PC-9 (cell line): ENCODE results near the gene ZFP36L1.

Experiments used
- CTCF ChIP-seq: fragments of 200-600 bp; sonication (generic); conservative IDR thresholded peaks from 2 replicates; pipeline ENCODE4 v1.6.1; 2017; ENCODE audit warnings: mixed run types, antibody characterized with exemption, mild to moderate bottlenecking, moderate library complexity
- EZH2 ChIP-seq: fragments of 200-600 bp; sonication (generic); IDR thresholded peaks from 2 replicates; pipeline ENCODE4 v1.8.0; 2017; ENCODE audit warnings: antibody characterized with exemption, low read depth

GRCh38 chr14:68788275-68788995 is 4.4 kb downstream of the ZFP36L1 start:
- TF ChIP-seq CTCF (no peak), EZH2 (no peak)
